Activated T-helper 17 cell treated with anti-CD3 and anti-CD28 coated beads, Interleukin-2, amount 50 U/mL, for 72 hours (primary cell): Measurements from ENCODE around the gene GOLGA8A. TPM values are rescaled to one million over a fixed set of nuclear protein-coding genes. Genes with fewer than 3 reads are reported as not detected.

Source experiments
- ATAC-seq: fragments of 150-1000 bp; cut with Tn5 transposase; replicated peaks from 2 replicates; pipeline ENCODE4 v1.10.0; 2021; ENCODE audit warnings: mild to moderate bottlenecking, moderate library complexity
- H3K27ac Mint-ChIP-seq: one replicate; pipeline ENCODE4 v1.8.0; 2022; ENCODE audit warnings: mixed read lengths
- H3K27me3 Mint-ChIP-seq: one replicate; pipeline ENCODE4 v1.8.0; 2022; ENCODE audit warnings: mixed read lengths
- H3K36me3 Mint-ChIP-seq: one replicate; pipeline ENCODE4 v1.8.0; 2022; ENCODE audit warnings: low read depth, mild to moderate bottlenecking, mixed read lengths
- H3K4me1 Mint-ChIP-seq: one replicate; pipeline ENCODE4 v1.8.0; 2022; ENCODE audit warnings: mixed read lengths
- H3K4me3 Mint-ChIP-seq: one replicate; pipeline ENCODE4 v1.8.0; 2022; ENCODE audit warnings: mild to moderate bottlenecking, mixed read lengths
- H3K9me3 Mint-ChIP-seq: one replicate; pipeline ENCODE4 v1.8.0; 2022; ENCODE audit warnings: mixed read lengths
- total RNA-seq, 2 donors: library from RNA; stranded (reverse); gene quantifications; one replicate each; pipeline ENCODE4 v1.2.3, GENCODE V29; 2022

The GOLGA8A gene, protein sequence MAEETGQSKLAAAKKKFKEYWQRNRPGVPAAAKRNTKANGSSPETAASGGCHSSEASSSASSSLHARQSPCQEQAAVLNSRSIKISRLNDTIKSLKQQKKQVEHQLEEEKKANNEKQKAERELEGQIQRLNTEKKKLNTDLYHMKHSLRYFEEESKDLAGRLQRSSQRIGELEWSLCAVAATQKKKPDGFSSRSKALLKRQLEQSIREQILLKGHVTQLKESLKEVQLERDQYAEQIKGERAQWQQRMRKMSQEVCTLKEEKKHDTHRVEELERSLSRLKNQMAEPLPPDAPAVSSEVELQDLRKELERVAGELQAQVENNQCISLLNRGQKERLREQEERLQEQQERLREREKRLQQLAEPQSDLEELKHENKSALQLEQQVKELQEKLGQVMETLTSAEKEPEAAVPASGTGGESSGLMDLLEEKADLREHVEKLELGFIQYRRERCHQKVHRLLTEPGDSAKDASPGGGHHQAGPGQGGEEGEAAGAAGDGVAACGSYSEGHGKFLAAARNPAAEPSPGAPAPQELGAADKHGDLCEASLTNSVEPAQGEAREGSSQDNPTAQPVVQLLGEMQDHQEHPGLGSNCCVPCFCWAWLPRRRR
- total RNA-seq: 100 to 1,000 TPM; 169 to 560 TPM

DNA sequence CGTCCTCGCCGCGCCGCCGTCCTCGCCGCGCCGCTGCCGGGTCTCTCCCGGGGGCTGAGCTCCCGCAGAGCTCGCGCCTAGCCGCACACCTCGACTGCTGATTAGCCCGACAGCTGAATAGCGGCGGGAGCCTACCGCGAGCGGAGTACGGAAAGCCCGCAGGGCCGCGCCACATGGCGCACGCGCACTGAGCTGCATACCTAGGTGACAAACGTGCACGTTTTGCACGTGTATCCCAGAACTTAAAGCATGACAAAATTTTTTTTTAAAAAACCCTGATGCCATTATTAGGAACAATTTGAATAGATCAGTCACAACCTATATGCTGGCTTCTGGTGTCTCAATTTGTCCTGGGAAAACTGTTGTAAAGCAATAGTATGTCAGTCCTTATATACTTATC is at the start of gene GOLGA8A:
TSS of gene GOLGA8A (minus strand) at position 122 of the 400 bp plus-strand sequence. CDS start 48,117 bp downstream, outside the sequence.
- H3K36me3 Mint-ChIP-seq: peaks cover 46% of the 10 kb centered on the region
- H3K27ac Mint-ChIP-seq: peak within 1 kb of the TSS; percentile 99
- H3K9me3 Mint-ChIP-seq: no peaks in the 10 kb centered on the region
- H3K4me3 Mint-ChIP-seq: peak within 1 kb of the TSS; percentile 91
- no peaks in the 10 kb centered on the region for H3K27me3 Mint-ChIP-seq
- H3K4me1 Mint-ChIP-seq: peaks cover 9% of the 10 kb centered on the region
- ATAC-seq: peak; percentile 82

DNA sequence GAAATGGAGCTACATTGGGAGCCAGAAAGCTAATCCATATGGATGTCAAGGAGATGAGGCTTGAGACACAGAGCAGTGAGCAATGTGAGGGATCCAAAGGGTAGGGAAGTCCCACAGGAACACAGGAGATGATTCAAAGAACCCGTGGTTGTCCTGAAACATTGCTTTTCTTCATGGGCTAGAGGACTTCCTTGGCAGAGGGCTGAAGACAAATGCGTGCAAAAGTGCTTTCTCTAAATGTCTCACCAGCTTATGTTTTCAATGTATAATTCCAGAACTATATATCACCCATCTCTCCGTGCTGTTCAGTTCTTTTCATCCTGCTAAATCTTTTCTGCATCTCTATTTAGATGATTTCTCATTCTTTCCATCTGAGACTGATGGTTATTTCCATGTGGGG is 46.0 kb upstream of the GOLGA8A start:
- Mint-ChIP-seq H3K36me3 (no peaks in the 10 kb centered on the region), H3K4me1 (no peaks in the 10 kb centered on the region), H3K4me3 (peak overlapping the region; percentile 18), H3K27ac (peak overlapping the region; percentile 64), H3K9me3 (no peaks in the 10 kb centered on the region), H3K27me3 (peaks cover 56% of the 10 kb centered on the region)
- peak; percentile 93 for ATAC-seq

DNA sequence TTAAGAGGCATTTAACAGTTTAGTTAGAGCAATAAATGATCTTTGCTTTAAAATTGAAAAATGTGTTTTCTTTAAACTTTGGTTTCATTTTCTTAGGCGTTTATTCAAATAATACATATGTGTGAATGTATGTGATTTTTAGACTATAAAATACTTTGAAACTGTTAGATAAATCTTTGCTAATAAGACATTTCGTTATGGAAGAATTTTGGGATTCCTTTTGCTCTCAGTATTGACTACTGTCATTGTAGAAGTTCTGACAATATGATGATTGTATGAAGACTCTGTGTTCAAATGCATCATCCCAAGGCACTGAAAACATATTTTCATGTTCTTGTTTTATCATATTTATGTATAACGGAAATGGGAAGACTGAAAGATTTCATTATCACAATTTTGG is 43.8 kb upstream of the GOLGA8A start:
- Mint-ChIP-seq H3K9me3 (no peaks in the 10 kb centered on the region), H3K36me3 (no peaks in the 10 kb centered on the region), H3K27ac (no peak overlapping the region), H3K4me3 (no peak overlapping the region), H3K27me3 (peaks cover 56% of the 10 kb centered on the region), H3K4me1 (no peaks in the 10 kb centered on the region)
- ATAC-seq: no peak

DNA sequence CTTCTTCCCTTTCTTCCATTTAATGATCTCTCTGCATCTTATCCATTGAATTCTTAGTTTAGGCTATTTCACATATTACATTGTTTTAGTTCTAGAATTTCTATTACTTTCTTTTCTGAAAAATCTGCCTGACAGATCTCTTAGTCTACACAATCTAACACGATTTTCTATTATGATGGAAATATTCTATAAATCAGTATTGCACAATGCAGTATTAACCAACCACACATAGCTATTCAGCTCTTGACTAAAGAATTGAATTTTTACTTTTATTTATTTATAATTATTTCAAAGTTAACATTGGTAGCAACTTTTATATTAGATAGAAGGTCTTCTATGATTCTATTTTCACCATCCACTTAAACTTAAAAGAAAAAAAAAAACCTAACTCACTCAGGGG is 36.2 kb upstream of the GOLGA8A start:
- peaks cover 10% of the 10 kb centered on the region for H3K4me1 Mint-ChIP-seq
- ATAC-seq: no peak
- H3K4me3 Mint-ChIP-seq: no peak overlapping the region
- no peaks in the 10 kb centered on the region for H3K9me3 Mint-ChIP-seq
- peaks cover 32% of the 10 kb centered on the region for H3K27me3 Mint-ChIP-seq
- no peaks in the 10 kb centered on the region for H3K36me3 Mint-ChIP-seq
- H3K27ac Mint-ChIP-seq: no peak overlapping the region

DNA sequence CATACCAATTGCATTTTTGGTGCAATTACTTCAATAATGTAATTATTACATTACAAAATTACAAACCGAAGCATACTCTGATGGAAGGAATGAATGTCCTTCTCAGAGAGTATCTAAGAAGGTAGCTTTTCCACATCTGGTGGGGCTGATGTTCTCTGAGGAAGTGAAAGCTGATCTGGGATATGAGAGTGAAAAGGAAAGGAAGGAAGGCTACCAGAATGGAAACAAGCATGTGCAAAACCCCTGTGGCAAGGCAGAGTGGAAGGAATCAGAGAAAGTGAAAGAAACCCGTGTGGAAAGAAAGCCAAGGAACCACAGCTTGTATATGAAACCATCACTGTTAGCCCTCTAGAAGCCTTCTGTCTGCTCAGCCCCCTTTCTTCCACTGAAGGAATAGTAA is 35.3 kb upstream of the GOLGA8A start:
- no peak for ATAC-seq
- Mint-ChIP-seq H3K4me3 (no peak overlapping the region), H3K27ac (no peak overlapping the region), H3K9me3 (no peaks in the 10 kb centered on the region), H3K4me1 (peaks cover 14% of the 10 kb centered on the region), H3K36me3 (no peaks in the 10 kb centered on the region), H3K27me3 (peaks cover 27% of the 10 kb centered on the region)

DNA sequence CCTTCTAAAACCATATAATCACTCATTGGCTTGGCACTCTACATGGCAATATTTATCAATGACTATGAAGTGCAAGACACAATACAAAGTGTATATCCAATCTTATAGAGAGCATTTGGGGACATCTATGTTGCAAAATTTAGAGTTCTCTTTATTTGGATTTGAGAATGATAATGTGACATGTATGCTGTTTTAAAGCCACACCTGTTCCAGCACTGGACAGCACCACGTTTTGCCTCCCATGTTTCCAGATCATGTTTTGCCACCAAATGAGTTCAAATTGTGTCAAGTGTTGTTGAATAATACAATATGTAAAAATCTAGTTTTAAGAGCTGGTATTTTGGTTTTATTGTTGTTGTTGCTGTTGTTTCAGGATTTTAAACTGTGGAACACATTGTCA is 33.3 kb upstream of the GOLGA8A start:
- no peak for ATAC-seq
- H3K27me3 Mint-ChIP-seq: peaks cover 16% of the 10 kb centered on the region
- no peak overlapping the region for H3K4me3 Mint-ChIP-seq
- H3K9me3 Mint-ChIP-seq: no peaks in the 10 kb centered on the region
- peak overlapping the region; percentile 64 for H3K27ac Mint-ChIP-seq
- no peaks in the 10 kb centered on the region for H3K36me3 Mint-ChIP-seq
- H3K4me1 Mint-ChIP-seq: peaks cover 14% of the 10 kb centered on the region

DNA sequence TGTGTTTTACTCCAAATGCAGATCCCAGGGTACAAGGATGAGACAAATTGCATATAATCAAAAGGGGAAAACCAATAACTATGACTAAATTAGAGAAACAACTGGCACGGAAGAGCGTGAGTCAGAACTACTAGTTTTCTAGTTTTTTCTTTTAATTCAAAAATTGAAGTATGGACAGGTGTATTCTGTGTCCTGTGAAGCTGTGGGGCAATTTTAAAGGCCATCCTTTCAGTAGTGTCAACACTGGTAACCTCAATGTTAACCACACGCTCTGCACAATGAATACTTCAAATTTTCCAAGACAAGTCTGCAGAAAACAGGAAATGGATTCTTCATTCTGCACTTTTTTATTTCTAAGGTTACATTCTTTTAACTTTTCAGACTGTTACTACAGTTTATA is 32.5 kb upstream of the GOLGA8A start:
- H3K27ac Mint-ChIP-seq: peak overlapping the region; percentile 64
- no peak overlapping the region for H3K4me3 Mint-ChIP-seq
- H3K4me1 Mint-ChIP-seq: peaks cover 14% of the 10 kb centered on the region
- no peaks in the 10 kb centered on the region for H3K9me3 Mint-ChIP-seq
- H3K27me3 Mint-ChIP-seq: peaks cover 10% of the 10 kb centered on the region
- ATAC-seq: peak; percentile 89
- H3K36me3 Mint-ChIP-seq: no peaks in the 10 kb centered on the region

DNA sequence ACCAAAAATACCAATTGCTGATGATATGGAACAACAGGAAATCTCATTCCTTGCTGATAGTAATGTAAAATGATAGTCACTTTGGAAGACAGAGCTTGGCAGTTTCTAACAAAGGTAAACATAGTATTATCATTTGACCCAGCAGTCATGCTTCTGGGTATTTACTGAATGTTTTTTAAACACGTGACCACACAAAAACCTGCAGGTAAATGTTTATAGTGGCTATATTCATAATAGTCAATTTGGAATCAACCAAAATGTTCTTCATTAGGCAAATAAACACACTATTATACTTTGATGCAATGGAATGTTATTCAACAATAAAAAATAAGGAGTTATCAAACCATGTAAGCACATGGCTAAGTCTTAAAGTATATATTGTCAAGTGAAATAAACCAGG is 24.1 kb upstream of the GOLGA8A start:
- no peaks in the 10 kb centered on the region for H3K36me3 Mint-ChIP-seq
- ATAC-seq: no peak
- no peak overlapping the region for H3K4me3 Mint-ChIP-seq
- H3K27me3 Mint-ChIP-seq: peaks cover 5% of the 10 kb centered on the region
- no peaks in the 10 kb centered on the region for H3K9me3 Mint-ChIP-seq
- H3K4me1 Mint-ChIP-seq: no peaks in the 10 kb centered on the region
- H3K27ac Mint-ChIP-seq: no peak overlapping the region

DNA sequence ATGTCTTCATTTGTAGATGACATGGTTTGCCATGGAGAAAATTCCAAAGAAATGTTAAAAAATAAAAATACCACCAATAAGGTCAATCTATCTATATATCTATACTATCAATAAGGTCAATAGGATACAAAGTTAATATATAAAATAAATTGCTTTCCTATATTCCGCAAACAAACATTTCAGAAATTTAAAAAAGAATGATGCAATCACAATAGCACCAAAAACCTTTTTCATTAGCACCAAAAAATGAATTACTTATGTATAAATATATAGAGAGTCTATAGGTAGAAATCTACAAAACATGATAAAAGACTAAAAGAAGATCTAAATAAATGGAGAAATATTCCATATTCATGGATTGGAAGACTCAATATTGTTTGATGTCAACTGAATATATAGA is 22.8 kb upstream of the GOLGA8A start:
- H3K4me3 Mint-ChIP-seq: no peak overlapping the region
- H3K4me1 Mint-ChIP-seq: no peaks in the 10 kb centered on the region
- peaks cover 5% of the 10 kb centered on the region for H3K27me3 Mint-ChIP-seq

DNA sequence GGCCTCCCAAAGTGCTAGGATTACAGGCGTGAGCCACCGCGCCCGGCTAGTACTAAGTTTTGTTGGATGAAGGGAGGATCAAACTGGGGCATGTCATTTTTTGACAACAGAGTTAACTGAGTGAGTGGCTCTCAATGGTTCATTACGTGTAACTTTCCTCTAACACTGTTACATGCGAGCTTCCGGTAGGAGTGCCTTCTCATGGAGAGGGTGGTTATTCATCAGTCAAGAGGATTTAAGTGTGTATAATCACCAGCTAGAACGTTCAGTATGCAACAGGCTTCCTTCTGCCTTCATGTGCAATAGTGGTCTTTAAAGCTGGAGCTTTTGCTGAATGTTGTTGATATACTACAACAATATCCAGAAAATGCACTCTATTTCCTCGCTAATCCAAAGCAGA is 19.1 kb upstream of the GOLGA8A start:
- ATAC-seq: no peak
- peaks cover 14% of the 10 kb centered on the region for H3K27me3 Mint-ChIP-seq
- no peaks in the 10 kb centered on the region for H3K36me3 Mint-ChIP-seq
- no peaks in the 10 kb centered on the region for H3K4me1 Mint-ChIP-seq
- no peak overlapping the region for H3K4me3 Mint-ChIP-seq
- no peaks in the 10 kb centered on the region for H3K9me3 Mint-ChIP-seq
- no peak overlapping the region for H3K27ac Mint-ChIP-seq

More for the DNA sequence above, 22.8 kb upstream of the GOLGA8A start:
- Mint-ChIP-seq H3K9me3 (no peaks in the 10 kb centered on the region), H3K36me3 (no peaks in the 10 kb centered on the region), H3K27ac (no peak overlapping the region)
- ATAC-seq: no peak

DNA sequence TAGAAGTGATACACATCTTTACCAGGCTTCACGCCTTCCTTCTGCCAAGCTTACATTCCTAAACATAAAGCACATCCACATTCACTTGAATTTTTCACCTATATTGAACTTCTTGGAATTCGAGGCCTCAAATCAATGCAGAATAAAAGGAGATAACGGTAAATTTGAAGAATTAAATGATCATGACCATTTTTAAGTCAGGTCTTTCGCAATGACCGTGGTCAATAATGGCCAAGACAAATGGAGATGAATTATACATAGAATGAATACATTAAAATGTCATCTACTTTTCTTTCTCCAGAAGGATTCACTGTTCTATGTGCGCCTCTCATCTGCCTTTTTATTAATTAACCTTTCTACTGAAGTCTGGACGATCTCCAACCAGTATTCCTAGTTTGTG is 5.3 kb upstream of the GOLGA8A start:
- no peak overlapping the region for H3K27ac Mint-ChIP-seq
- no peak overlapping the region for H3K4me3 Mint-ChIP-seq
- H3K27me3 Mint-ChIP-seq: peaks cover 17% of the 10 kb centered on the region
- peaks cover under 1% of the 10 kb centered on the region for H3K36me3 Mint-ChIP-seq
- no peak for ATAC-seq
- H3K4me1 Mint-ChIP-seq: no peaks in the 10 kb centered on the region
- H3K9me3 Mint-ChIP-seq: no peaks in the 10 kb centered on the region

DNA sequence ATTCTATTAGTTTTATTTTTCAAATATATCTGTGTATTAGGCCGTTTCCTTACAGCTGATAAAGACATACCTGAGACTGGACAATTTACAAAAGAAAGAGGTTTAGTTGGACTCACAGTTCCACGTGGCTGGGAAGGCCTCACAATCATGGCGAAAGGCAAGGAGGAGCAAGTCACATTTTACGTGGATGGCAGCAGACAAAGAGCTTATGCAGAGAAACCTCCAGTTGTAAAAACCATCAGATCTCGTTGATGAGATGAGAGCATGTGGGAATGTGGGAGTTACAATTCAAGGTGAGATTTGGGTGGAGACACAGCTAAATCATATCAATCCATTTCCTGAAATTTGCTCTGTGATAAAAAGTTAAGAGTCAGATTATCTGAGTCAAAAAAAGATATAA is 2.3 kb upstream of the GOLGA8A start:
- no peak overlapping the region for H3K27ac Mint-ChIP-seq

DNA sequence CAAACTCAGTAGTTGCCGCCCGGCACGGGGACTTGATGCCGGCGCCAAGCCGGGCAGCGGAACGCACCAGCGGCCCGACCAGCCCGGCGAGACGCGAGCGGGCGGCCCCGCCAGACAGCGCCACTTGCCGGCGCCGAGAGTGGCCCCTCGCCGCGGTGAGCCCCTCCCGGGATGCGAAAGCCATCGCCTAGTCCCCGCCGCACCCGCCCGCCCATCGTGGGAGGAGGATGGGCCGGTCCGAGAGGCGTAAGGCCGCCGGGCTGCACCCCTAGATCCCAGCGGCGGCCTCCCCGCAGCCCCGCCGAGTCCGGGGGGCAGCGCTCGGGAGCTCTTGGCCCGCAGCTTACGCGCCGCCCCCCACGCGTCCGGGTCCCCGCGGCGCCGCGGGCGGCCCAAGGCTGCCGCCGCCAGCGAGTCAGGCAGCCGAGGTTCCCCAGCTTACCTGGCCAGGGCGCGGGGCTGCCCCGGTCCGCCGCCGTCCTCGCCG is 609 bp downstream of the GOLGA8A start:
- H3K4me3 Mint-ChIP-seq: peak overlapping the region; percentile 87
- peaks cover 16% of the 10 kb centered on the region for H3K4me1 Mint-ChIP-seq
- H3K9me3 Mint-ChIP-seq: no peaks in the 10 kb centered on the region
- peak; percentile 70 for ATAC-seq
- H3K27ac Mint-ChIP-seq: no peak overlapping the region
- H3K27me3 Mint-ChIP-seq: no peaks in the 10 kb centered on the region
- peaks cover 53% of the 10 kb centered on the region for H3K36me3 Mint-ChIP-seq

More for the DNA sequence above, 2.3 kb upstream of the GOLGA8A start:
- Mint-ChIP-seq H3K36me3 (peaks cover 24% of the 10 kb centered on the region), H3K4me3 (no peak overlapping the region), H3K9me3 (no peaks in the 10 kb centered on the region), H3K4me1 (peaks cover 6% of the 10 kb centered on the region), H3K27me3 (peaks cover 9% of the 10 kb centered on the region)
- ATAC-seq: no peak

DNA sequence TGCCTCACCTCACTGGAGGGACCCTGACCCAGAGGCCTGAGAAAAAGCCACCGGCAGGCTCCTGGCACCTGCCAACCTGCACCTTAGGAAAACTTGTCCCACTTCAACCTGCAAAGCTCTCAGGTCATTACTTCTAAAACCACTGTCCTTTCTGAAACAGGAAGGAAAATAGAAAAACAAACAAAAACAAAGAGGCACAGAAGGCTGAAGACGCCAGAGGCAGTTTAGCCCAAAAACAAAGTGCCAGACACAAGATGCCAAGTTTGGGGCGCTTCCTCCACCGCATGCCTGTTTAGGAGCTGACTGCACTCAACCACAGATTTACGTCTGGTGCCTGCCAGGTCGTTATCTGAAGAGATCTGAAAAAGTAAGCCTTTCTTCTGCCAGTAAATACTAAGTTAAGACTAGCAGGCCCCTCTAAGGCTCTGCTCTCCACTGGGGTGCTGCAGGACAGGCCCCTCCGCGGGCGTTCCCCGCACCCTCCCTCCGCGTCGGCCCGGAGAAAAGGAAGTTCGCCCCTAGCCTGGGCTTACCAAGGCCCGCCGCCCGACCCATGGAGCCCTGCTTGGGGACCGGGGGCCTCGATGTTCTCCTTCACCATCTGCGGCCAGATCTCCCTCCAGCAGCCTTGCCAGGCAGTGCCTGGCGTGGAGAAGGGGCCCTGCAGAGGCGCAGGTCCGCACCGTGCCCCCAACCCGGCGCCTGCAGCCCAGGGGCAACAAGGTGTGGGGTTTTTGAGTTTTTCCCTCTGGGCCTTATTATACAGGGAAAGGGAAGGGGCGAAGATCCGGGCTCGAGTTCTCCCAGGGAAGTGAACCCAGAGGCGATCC is 1.3 kb downstream of the GOLGA8A start:
- Mint-ChIP-seq H3K9me3 (no peaks in the 10 kb centered on the region), H3K27me3 (no peaks in the 10 kb centered on the region), H3K4me3 (peak overlapping the region; percentile 87), H3K27ac (peak overlapping the region; percentile 79), H3K36me3 (peaks cover 60% of the 10 kb centered on the region), H3K4me1 (peaks cover 18% of the 10 kb centered on the region)
- ATAC-seq: peak; percentile 38
